Testis (tissue), 2 donors: ENCODE data around the gene NKX6-2.

Source experiments
- CTCF ChIP-seq, 3 experiments: fragments of 450-650 bp in 2 of 3; fragments of 200-600 bp in 1 of 3; sonication (generic) in 1 of 3; IDR thresholded peaks; one replicate each; pipeline ENCODE4 v1.5.1; 2016 to 2019; ENCODE audit warnings: antibody characterized with exemption in 3 of 3, mild to moderate bottlenecking in 2 of 3, moderate library complexity in 1 of 3
- POLR2A ChIP-seq: fragments of 450-650 bp; IDR thresholded peaks from one replicate; pipeline ENCODE4 v1.6.1; 2017; ENCODE audit warnings: antibody characterized with exemption, mild to moderate bottlenecking, moderate library complexity

GRCh38 chr10:132735341-132735775 is 50.6 kb downstream of the NKX6-2 start:
- TF ChIP-seq CTCF (IDR thresholded peaks at IDR 0.05) = no peak
- TF ChIP-seq POLR2A = no peak
